GM18873 (cell line): ENCODE results near the gene NXPH2.

Experiments
- ATAC-seq: cut with Tn5 transposase; IDR thresholded peaks from one replicate; pipeline ENCODE4 v1.9.1; 2021; ENCODE audit warnings: mild to moderate bottlenecking, moderate library complexity, moderate number of reproducible peaks; ENCODE audit not compliant: unreplicated experiment, low FRiP score

The NXPH2 gene

GRCh38 chr2:138779781-138780445, at the start of gene NXPH2:
Gene NXPH2 (minus strand): TSS chr2:138780390. CDS start chr2:138780241, 149 bp downstream.
- no peak for ATAC-seq

GRCh38 chr2:138829326-138829919, 49.2 kb upstream of the NXPH2 start:
- peak; percentile 54 for ATAC-seq

GRCh38 chr2:138827426-138828054, 47.4 kb upstream of the NXPH2 start:
- ATAC-seq = peak; percentile 56

GRCh38 chr2:138823666-138824065, 43.5 kb upstream of the NXPH2 start:
- ATAC-seq = no peak

- no peak for ATAC-seq
Observed at GRCh38 chr2:138819964-138820363, 39.8 kb upstream of the NXPH2 start.

- no peak for ATAC-seq
Observed at GRCh38 chr2:138818556-138818955, 38.4 kb upstream of the NXPH2 start.

GRCh38 chr2:138814123-138814898, 34.1 kb upstream of the NXPH2 start:
- ATAC-seq = no peak

- no peak for ATAC-seq
Observed at GRCh38 chr2:138811431-138811830, 31.2 kb upstream of the NXPH2 start.

GRCh38 chr2:138794724-138795123, 14.5 kb upstream of the NXPH2 start:
- no peak for ATAC-seq

- ATAC-seq = no peak
Observed at GRCh38 chr2:138787053-138787666, 7.0 kb upstream of the NXPH2 start.

GRCh38 chr2:138782383-138782782, 2.2 kb upstream of the NXPH2 start:
- ATAC-seq = no peak

- ATAC-seq = no peak
Observed at GRCh38 chr2:138780908-138781307, 718 bp upstream of the NXPH2 start.

- no peak for ATAC-seq
Observed at GRCh38 chr2:138780446-138780880, 273 bp upstream of the NXPH2 start.

- no peak for ATAC-seq
Observed at GRCh38 chr2:138779406-138779780, 797 bp downstream of the NXPH2 start.

- no peak for ATAC-seq
Observed at GRCh38 chr2:138777996-138778395, 2.2 kb downstream of the NXPH2 start.

GRCh38 chr2:138775736-138776135, 4.5 kb downstream of the NXPH2 start:
- no peak for ATAC-seq

- no peak for ATAC-seq
Observed at GRCh38 chr2:138771534-138771933, 8.7 kb downstream of the NXPH2 start.

GRCh38 chr2:138767101-138767500, 13.1 kb downstream of the NXPH2 start:
- ATAC-seq = no peak

- no peak for ATAC-seq
Observed at GRCh38 chr2:138766464-138766863, 13.7 kb downstream of the NXPH2 start.

GRCh38 chr2:138763971-138764370, 16.2 kb downstream of the NXPH2 start:
- no peak for ATAC-seq

- no peak for ATAC-seq
Observed at GRCh38 chr2:138762533-138762932, 17.7 kb downstream of the NXPH2 start.
